ENCODE data around the gene LECT2. TPM values are rescaled to one million over a fixed set of nuclear protein-coding genes. Genes with fewer than 3 reads are reported as not detected.

The LECT2 gene
- total RNA-seq, 1 experiment from 2014 or later = not detected

DNA sequence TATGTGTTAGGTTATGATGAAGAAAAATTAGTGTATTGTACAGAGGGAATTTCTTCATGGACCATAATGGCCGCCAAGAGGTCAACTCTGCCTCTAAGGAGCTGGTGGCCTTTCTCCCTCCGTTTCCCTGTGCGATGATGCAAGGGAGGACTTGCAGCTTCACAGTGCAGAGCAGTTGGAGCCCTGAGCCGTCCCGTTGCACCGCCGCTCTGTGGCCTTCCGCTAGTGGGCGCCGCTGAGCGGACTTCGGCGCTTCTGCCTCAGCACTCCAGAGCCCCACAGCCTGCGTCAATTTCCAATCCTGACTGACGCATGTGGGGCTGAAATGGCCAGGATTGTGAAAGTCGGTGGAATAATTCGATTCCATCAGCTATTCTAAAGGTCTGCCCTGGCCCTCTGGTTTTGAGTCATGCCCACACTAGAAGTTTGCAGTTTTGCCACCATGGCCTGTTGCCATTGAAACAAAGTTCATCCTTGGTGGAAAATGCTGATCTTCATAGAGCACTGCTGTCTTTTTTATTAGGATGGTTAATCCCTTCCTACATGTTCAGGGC is 22.7 kb upstream of the LECT2 start (continued):
- no peak for TF ChIP-seq REST (IDR thresholded peaks at IDR 0.05; ENCODE audit: low read depth)
- peak; percentile 89 for TF ChIP-seq ATF3 (IDR thresholded peaks at IDR 0.05)
- peak; percentile 74 for TF ChIP-seq CEBPB (IDR thresholded peaks at IDR 0.05; ENCODE audit: low read depth)
- peak; percentile 60 for TF ChIP-seq YY1 (IDR thresholded peaks at IDR 0.05; ENCODE audit: extremely low read depth, insufficient replicate concordance, low read depth, low read length)

DNA sequence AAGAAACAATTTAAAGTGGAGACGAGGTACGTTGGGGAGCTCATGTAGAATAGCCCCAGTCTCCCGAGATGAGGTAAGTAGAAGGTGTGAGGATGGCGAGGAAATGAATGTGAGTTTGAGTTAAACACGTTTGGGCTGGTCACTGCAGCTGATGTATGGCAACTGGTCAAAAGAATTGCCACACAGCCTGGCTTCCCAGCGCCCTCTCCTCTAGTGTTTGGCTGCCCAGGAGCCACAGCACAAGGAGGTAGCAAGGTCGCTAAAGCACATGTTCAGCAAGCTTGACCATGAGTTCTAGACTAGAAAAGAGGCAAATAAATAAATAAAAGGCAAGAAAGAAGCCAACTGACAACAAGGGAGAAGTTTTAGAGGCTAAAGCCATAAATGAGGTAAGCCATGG is 21.4 kb upstream of the LECT2 start:
- ChIA-PET CTCF (interaction anchor here (1.1 kb wide), 1 partner anchor 82 kb away, joined by 3 read pairs; no protein-coding TSS in a partner anchor), RAD21 (ENCODE audit: low non-redundant PET in 1 of 2, low total read pairs in 2 of 2, uncharacterized antibody in 2 of 2, unreplicated experiment in 2 of 2) (no interaction called here), POLR2A (no interaction called here)
- intact Hi-C loops (cut with micrococcal nuclease) = no loop called here
- Histone ChIP-seq H3K27me3 (ENCODE audit: insufficient read depth, low read length) (peaks cover 45% of the 10 kb centered on the region), H4K20me1 (ENCODE audit: insufficient read depth) (no peaks in the 10 kb centered on the region), H3K27ac (ENCODE audit: low read depth, low read length) (no peak overlapping the region), H3K4me3 (replicated peaks in 1 of 2; ENCODE audit: low read depth in 1 of 2, low read length in 2 of 2) (no peak overlapping the region), H3K9ac (ENCODE audit: low read length) (no peak overlapping the region), H3K4me1 (ENCODE audit: control insufficient read depth in 1 of 2, insufficient read depth in 2 of 2, low read length in 2 of 2) (peaks cover 0 to 4% of the 10 kb centered on the region in 2 experiments; a peak in 1 of 4 replicates), H3K79me2 (ENCODE audit: insufficient read depth, low read length) (no peaks in the 10 kb centered on the region), H3K9me3 (ENCODE audit: control insufficient read depth in 1 of 2, insufficient read depth in 1 of 2, low read depth in 1 of 2, low read length in 2 of 2) (no peaks in the 10 kb centered on the region), H2AFZ (ENCODE audit: low read depth, low read length, poor library complexity, severe bottlenecking) (no peak overlapping the region), H3K9me2 (ENCODE audit: insufficient read depth) (no peaks in the 10 kb centered on the region), H3K36me3 (ENCODE audit: control insufficient read depth in 1 of 2, insufficient read depth in 2 of 2, low read length in 2 of 2) (no peaks in the 10 kb centered on the region), H3K4me2 (ENCODE audit: low read length) (no peak overlapping the region)
- no peak for ATAC-seq
- TF ChIP-seq RAD21 (IDR thresholded peaks at IDR 0.05; ENCODE audit: low read depth) (no peak), REST (IDR thresholded peaks at IDR 0.05; ENCODE audit: low read depth) (no peak), YY1 (IDR thresholded peaks at IDR 0.05; ENCODE audit: extremely low read depth, insufficient replicate concordance, low read depth, low read length) (no peak), CBX3 (IDR thresholded peaks at IDR 0.05; ENCODE audit: low read depth) (no peak)
- no TSS peak for BruUV-seq (replicated peaks)
- DNase-seq (ENCODE audit: low read depth, low spot score) = no peak

All from HCT116 (cell line).